Suppressor macrophage treated with lipopolysaccharide for 4 hours (primary cell): Measurements from ENCODE around the gene DAZ1.
"Not testable (repeated sequence)": the region's sequence is repeated elsewhere in the genome, so short reads cannot be mapped to it uniquely, and the experiment has no call there.

Experiments used
- DNase-seq: peaks from one replicate; pipeline ENCODE4 v3.0.0-alpha.2; 2020

Gene DAZ1, protein sequence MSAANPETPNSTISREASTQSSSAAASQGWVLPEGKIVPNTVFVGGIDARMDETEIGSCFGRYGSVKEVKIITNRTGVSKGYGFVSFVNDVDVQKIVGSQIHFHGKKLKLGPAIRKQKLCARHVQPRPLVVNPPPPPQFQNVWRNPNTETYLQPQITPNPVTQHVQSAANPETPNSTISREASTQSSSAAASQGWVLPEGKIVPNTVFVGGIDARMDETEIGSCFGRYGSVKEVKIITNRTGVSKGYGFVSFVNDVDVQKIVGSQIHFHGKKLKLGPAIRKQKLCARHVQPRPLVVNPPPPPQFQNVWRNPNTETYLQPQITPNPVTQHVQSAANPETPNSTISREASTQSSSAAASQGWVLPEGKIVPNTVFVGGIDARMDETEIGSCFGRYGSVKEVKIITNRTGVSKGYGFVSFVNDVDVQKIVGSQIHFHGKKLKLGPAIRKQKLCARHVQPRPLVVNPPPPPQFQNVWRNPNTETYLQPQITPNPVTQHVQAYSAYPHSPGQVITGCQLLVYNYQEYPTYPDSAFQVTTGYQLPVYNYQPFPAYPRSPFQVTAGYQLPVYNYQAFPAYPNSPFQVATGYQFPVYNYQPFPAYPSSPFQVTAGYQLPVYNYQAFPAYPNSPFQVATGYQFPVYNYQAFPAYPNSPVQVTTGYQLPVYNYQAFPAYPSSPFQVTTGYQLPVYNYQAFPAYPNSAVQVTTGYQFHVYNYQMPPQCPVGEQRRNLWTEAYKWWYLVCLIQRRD

DNA sequence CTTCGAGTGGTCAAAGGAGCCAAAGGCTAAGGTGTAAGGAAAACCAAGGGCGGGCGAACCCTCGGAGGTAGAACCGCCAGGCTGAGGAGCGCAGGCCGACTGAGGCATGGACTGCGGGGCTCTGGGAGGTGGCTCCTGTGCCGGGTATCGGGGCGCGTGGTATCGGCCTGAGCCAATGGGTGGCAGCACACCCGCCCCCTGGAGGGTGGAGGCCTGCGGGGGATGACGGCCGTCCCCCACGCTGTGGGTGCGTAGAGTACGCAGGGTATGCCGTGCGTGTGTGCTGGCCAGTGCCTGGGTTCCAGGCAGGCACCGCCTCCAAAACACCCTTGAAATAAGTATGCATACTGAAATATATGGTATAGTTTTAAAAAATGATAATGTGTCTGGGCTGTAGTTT is at the start of gene DAZ1:
TSS of gene DAZ1 (minus strand) at position 101 of the 400 bp plus-strand sequence. CDS start 208 bp downstream, outside the sequence.
- DNase-seq = not testable (repeated sequence)

DNA sequence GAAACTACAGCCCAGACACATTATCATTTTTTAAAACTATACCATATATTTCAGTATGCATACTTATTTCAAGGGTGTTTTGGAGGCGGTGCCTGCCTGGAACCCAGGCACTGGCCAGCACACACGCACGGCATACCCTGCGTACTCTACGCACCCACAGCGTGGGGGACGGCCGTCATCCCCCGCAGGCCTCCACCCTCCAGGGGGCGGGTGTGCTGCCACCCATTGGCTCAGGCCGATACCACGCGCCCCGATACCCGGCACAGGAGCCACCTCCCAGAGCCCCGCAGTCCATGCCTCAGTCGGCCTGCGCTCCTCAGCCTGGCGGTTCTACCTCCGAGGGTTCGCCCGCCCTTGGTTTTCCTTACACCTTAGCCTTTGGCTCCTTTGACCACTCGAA is 20.4 kb upstream of the DAZ1 start, which contains the start of gene DAZ2:
TSS of gene DAZ2 (plus strand) at position 301 of the 400 bp plus-strand sequence. CDS start 208 bp downstream, outside the sequence.
- not testable (repeated sequence) for DNase-seq

GRCh38 chrY:23210681-23211080 is 11.9 kb upstream of the DAZ1 start:
- DNase-seq = not testable (repeated sequence)

GRCh38 chrY:23209802-23210495 is 11.1 kb upstream of the DAZ1 start:
- not testable (repeated sequence) for DNase-seq

DNA sequence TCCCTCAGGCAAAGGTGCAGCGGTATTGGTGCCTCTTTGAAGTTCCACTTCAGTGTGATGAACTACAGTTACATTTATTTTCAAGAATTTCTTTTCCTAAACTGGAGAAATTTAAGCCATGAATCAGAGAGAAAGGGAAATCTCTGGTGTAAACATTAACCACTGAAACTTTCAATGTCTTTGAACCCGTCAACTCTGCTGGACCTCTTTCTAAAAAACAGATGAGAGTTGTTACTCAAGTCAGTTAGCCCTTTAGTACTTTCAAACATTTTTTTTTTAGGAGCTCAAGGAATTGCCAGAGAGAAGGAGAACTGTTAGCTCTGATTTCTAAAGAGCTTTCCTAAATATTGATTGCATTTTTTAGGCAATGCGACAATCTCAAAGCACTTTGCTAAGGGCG is 8.6 kb upstream of the DAZ1 start:
- DNase-seq = not testable (repeated sequence)
